Measurements from ENCODE around the gene C22orf39. TPM values are rescaled to one million over a fixed set of nuclear protein-coding genes. Genes with fewer than 3 reads are reported as not detected.

C22orf39 gene
- 58.5 TPM for total RNA-seq

DNA sequence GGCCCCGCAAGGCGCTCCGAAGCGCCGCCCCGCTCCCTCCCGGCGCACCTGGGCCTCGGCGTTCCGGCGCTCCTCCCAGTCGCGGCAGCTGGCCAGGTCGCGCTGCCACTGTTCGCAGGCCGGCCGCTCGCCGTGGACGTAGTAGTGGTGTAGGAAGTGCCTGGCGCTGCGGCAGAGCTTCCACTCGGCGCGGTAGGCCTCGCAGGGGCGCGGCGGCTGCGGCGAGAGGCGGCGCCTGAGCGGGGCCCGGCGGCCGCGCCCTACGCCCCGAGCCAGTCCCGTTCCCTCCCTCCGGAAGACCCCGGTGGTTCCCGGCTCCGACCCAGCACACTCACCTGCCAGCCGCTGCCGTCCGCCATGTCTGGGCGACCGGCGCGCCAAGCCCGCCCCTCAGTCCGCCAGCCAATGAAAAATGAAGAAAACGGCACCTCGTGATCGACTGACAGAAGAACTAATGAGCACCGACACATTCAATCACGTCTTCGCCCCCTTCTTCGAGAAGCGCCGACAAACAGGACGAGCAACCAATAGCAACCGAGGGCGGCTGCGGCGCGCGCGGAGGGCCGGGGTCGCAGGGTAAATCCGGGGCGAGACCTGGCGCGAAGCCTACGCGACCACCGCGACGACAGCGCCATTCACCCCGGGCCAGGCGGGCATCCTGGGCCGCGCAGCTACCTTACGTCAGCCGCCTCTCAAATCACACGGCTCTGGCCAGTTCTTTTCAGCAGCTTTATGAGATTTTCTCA lies at the start of gene C22orf39:
C22orf39 (minus strand) TSS at position 382 of the 746 bp plus-strand sequence; CDS start at position 359, 23 bp downstream.
- TF ChIP-seq CTCF (IDR thresholded peaks at IDR 0.05), result no peak
- Histone ChIP-seq H3K4me1 (peaks cover 3 to 18% of the 10 kb centered on the region in 2 donors), H3K4me3 (peak within 1 kb of the TSS; percentile 80 to 91), H3K36me3 (peaks cover 26 to 33% of the 10 kb centered on the region in 2 donors), H3K27me3 (no peaks in the 10 kb centered on the region), H3K27ac (peak within 1 kb of the TSS; percentile 86 to 89), H3K9me3 (no peaks in the 10 kb centered on the region)
- intact Hi-C loops (cut with DNase I), result loop anchor here (1.0 to 10.0 kb wide), 4 partner anchors 15 to 407 kb away; partner anchors contain the start of genes CDC45, GNB1L, MRPL40 and RTL10
- peak; percentile 75 to 93 for DNase-seq (ENCODE audit: low spot score in 2 of 2)

DNA sequence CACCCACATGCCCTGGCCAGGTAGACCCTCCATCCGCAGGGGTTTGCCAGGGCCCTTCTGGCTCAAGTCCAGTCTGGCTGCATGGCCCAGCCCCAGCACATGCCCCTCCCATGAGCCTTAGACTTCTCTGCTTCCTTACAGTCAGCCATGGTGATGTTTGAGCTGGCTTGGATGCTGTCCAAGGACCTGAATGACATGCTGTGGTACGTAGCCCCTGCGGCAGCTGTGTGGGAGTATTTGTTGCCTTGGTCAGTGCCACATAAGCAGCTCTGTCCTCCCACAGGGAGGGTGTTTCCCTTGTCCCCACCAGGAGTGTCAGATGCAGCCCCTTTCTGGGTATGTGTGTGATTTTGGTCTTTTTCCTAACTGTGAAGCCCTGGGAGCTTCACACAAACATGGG lies 49.7 kb upstream of the C22orf39 start:
- no peaks in the 10 kb centered on the region for H3K4me1 ChIP-seq
- intact Hi-C loops (cut with DNase I), result no loop called here
- H3K27ac ChIP-seq, result no peak overlapping the region

GRCh38 chr22:19496324-19496630 lies 48.8 kb upstream of the C22orf39 start:
- no peak overlapping the region for H3K4me3 ChIP-seq
- TF ChIP-seq CTCF (IDR thresholded peaks at IDR 0.05), result no peak
- no peak overlapping the region for H3K27ac ChIP-seq
- H3K36me3 ChIP-seq, result no peaks in the 10 kb centered on the region
- no peaks in the 10 kb centered on the region for H3K9me3 ChIP-seq
- intact Hi-C loops (cut with DNase I), result no loop called here
- H3K4me1 ChIP-seq, result no peaks in the 10 kb centered on the region
- no peaks in the 10 kb centered on the region for H3K27me3 ChIP-seq
- DNase-seq (ENCODE audit: low spot score in 2 of 2), result no peak

More for the DNA sequence above, 49.7 kb upstream of the C22orf39 start:
- Histone ChIP-seq H3K4me3 (no peak overlapping the region), H3K27me3 (no peaks in the 10 kb centered on the region), H3K36me3 (no peaks in the 10 kb centered on the region), H3K9me3 (no peaks in the 10 kb centered on the region)
- no peak for TF ChIP-seq CTCF (IDR thresholded peaks at IDR 0.05)
- DNase-seq (ENCODE audit: low spot score in 2 of 2), result peak in 1 of 2 donors; percentile 50

DNA sequence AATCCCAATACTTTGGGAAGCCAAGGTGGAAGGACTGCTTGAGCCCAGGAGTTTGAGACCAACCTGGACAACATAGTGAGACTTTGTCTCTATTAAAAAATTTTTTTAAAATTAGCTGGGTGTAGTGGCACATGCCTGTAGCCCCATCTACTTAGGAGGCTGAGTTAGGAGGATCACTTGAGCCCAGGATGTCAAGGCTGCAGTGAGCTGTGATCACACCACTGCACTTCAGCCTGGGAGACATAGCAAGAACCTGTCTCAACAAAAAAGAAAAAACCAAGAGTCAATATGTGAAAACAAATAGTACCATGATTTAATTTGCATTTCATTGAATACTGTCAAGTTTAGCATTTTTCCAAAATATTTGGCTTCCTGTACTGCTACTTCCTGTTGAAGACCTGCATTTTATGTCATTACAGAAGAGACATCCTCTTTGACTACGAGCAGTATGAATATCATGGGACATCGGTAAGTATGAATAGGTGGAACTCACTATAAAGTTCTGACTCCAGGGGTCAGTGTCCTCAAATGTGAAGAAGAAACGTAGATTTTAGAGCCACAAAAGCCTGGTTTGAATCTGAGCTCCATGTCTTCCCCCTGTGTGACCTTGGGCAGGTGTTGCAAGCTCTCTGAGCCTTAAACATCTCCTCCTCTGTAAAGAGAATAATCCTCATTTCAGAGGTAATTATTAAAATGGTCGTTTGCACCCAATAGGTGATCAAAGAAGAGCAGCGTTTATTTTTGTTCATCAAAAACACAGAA lies 48.2 kb upstream of the C22orf39 start:
- Histone ChIP-seq H3K9me3 (no peaks in the 10 kb centered on the region), H3K27ac (no peak overlapping the region), H3K4me1 (no peaks in the 10 kb centered on the region), H3K36me3 (no peaks in the 10 kb centered on the region), H3K27me3 (no peaks in the 10 kb centered on the region), H3K4me3 (no peak overlapping the region)
- DNase-seq (ENCODE audit: low spot score in 2 of 2), result no peak
- intact Hi-C loops (cut with DNase I), result no loop called here
- TF ChIP-seq CTCF (IDR thresholded peaks at IDR 0.05), result no peak

GRCh38 chr22:19494676-19495173 lies 47.2 kb upstream of the C22orf39 start:
- Histone ChIP-seq H3K4me1 (no peaks in the 10 kb centered on the region), H3K36me3 (no peaks in the 10 kb centered on the region), H3K27me3 (no peaks in the 10 kb centered on the region), H3K9me3 (no peaks in the 10 kb centered on the region), H3K4me3 (no peak overlapping the region), H3K27ac (no peak overlapping the region)
- intact Hi-C loops (cut with DNase I), result no loop called here
- DNase-seq (ENCODE audit: low spot score in 2 of 2), result peak in 1 of 2 donors; percentile 31
- no peak for TF ChIP-seq CTCF (IDR thresholded peaks at IDR 0.05)

Measured in ascending aorta (tissue), 2 donors.